NCI-H1694 treated with DMSO at 0.1 percent for 48 hours (cell line): Measurements from ENCODE around the gene CNTRL.
"Not testable (repeated sequence)": the region's sequence is repeated elsewhere in the genome, so short reads cannot be mapped to it uniquely, and the experiment has no call there.

Source experiments
- DNase-seq: peaks from one replicate; lab custom pipeline; 2025; lab: John Stamatoyannopoulos, UW

CNTRL gene

GRCh38 chr9:121133104-121133816, 58.5 kb downstream of the CNTRL start:
- no peak for DNase-seq

- no peak for DNase-seq
These were observed 60.9 kb downstream of the CNTRL start for GRCh38 chr9:121135642-121136041.

- no peak for DNase-seq
These were observed 63.8 kb downstream of the CNTRL start for GRCh38 chr9:121138561-121138960.

- no peak for DNase-seq
These were observed 64.2 kb downstream of the CNTRL start for GRCh38 chr9:121138973-121139372.

GRCh38 chr9:121140162-121140561, 65.4 kb downstream of the CNTRL start:
- no peak for DNase-seq

- no peak for DNase-seq
These were observed 66.6 kb downstream of the CNTRL start for GRCh38 chr9:121141306-121141705.

GRCh38 chr9:121141706-121142105, 67.0 kb downstream of the CNTRL start:
- DNase-seq = no peak

GRCh38 chr9:121143771-121144170, 69.0 kb downstream of the CNTRL start:
- no peak for DNase-seq

- DNase-seq = no peak
These were observed 69.7 kb downstream of the CNTRL start for GRCh38 chr9:121144482-121144881.

GRCh38 chr9:121150188-121150587, 75.4 kb downstream of the CNTRL start:
- no peak for DNase-seq

- DNase-seq = no peak
These were observed 78.9 kb downstream of the CNTRL start for GRCh38 chr9:121153642-121154041.

- DNase-seq = no peak
These were observed 80.0 kb downstream of the CNTRL start for GRCh38 chr9:121154782-121155181.

- peak; percentile 63 for DNase-seq
These were observed 81.5 kb downstream of the CNTRL start for GRCh38 chr9:121156263-121156731.

- no peak for DNase-seq
These were observed 83.2 kb downstream of the CNTRL start for GRCh38 chr9:121157939-121158338.

GRCh38 chr9:121160025-121160424, 85.3 kb downstream of the CNTRL start:
- no peak for DNase-seq

GRCh38 chr9:121168052-121168451, 93.3 kb downstream of the CNTRL start:
- DNase-seq = no peak

GRCh38 chr9:121169094-121169601, 94.4 kb downstream of the CNTRL start:
- no peak for DNase-seq

GRCh38 chr9:121171236-121171635, 96.5 kb downstream of the CNTRL start:
- DNase-seq = no peak

- no peak for DNase-seq
These were observed 98.2 kb downstream of the CNTRL start for GRCh38 chr9:121172726-121173487.

- no peak for DNase-seq
These were observed 98.7 kb downstream of the CNTRL start for GRCh38 chr9:121173501-121173900.

- DNase-seq = no peak
These were observed 104.1 kb downstream of the CNTRL start for GRCh38 chr9:121178676-121179372.

- DNase-seq = not testable (repeated sequence)
These were observed 104.6 kb downstream of the CNTRL start for GRCh38 chr9:121179373-121179721.
